NCI-H146 (cell line): ENCODE data around the gene PTX4.
"Not testable (repeated sequence)": the region's sequence is repeated elsewhere in the genome, so short reads cannot be mapped to it uniquely, and the experiment has no call there.

Experiments used
- DNase-seq: peaks from one replicate; lab custom pipeline; 2025; lab: John Stamatoyannopoulos, UW

The PTX4 gene

GRCh38 chr16:1481906-1482835 lies 6.6 kb downstream of the PTX4 start:
- no peak for DNase-seq

DNA sequence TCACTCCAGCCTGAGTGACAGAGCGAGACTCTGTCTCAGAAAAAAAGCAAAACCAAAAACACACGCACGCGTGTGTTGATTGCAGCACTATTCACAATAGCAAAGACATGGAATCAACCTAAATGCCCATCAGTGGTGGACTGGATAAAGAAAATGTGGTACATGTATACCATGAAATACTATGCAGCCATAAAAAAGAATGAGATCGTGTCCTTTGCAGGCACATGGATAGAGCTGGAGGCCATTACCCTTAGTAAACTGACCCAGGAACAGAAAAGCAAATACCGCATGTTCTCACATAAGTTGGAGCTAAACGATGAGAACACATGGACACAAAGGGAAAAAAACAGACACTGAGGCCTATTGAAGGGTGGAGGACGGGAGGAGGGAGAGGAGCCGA lies 9.8 kb downstream of the PTX4 start:
- DNase-seq, result not testable (repeated sequence)

DNA sequence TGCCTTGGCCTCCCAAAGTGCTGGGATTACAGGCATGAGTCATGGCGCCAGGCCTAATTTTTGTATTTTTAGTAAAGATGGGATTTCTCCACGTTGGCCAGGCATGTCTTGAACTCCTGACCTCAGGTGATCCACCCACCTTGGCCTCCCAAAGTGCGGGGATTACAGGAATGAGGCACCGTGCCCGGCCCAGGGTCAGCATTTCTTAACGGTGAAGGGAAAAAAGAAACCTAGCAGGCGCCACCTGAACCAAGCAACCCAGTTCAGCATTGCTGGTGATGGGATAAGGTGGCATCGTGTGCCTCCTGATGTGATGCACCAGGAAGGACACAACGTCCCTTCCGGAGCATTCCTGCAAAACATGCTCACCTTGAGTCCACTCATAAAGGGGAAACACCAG lies 11.7 kb downstream of the PTX4 start:
- no peak for DNase-seq

GRCh38 chr16:1475552-1476114 lies 13.1 kb downstream of the PTX4 start:
- no peak for DNase-seq

DNA sequence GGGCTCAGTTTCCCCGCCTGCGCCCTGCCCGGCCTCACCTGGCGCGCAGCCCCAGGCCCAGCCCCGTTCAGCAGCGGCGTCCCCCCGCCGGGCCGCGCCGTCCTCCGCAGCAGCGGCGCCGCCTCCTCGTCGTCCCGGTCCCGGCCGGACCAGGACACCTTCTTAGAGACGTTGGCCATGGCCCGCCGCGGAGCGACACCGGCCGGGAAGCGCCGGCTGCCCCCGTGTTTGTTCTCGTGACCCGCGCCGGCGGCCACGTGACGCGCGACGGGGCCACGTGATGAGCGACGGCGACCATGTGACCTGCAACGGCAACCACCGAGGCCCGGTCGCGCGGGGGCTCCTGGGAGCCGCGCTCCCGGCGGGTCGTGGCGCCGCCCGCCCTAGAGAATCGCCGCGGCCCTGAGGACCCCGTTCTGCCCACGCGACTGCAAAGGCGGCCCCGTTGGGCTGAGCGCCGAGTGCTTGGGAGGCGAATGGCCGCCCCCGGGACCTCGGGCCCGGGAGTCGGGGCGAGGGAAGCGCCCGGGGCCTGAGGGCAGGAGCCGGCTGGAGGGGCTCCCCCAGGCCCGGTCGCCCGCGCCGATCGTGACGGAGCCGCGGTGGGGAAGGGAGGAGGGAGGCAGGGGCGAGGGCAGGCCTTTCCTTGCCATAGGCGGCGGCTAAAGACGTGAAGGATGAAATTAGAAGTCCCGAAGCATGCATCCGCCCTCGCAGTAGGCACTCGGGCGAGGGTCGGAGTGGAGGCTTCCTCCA lies 13.8 kb downstream of the PTX4 start, which contains the start of gene CLCN7:
CLCN7 (minus strand) TSS at position 233 of the 756 bp plus-strand sequence; CDS start at position 179, 54 bp downstream.
- DNase-seq, result peak; percentile 84

DNA sequence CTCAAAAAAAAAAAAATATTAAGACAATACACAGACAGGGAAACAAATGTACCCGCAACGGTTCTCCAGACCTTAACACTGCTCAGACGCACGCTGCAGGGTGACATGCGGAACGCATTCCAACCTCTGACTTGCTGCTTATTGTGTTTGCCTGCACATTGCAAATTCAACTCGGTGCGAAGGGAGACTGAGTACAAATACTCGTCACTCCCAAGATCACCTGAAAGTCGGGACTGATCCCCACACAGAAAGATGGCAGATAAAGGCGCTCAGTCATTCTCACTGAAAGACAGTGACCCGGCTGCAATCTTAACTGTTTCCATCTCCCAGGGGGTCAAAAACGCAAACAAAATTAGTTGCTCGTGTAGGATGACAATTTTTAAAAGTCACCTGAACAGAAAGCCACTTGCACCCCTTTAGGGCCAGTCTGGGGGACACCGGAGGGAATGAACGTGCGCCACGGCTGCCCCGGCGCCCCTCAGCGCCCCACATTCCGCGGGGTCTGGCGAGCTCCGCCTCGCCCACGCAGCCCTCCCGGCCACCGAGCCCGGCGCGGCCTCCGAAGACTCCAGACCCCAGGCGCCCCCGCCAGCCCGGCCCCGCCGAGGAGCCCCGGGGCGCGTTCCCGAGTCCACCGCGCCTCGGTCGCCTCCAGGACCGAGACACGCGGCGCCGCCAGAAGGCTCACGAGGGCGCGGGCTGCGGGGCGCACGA lies 14.5 kb downstream of the PTX4 start:
- DNase-seq, result no peak

GRCh38 chr16:1472974-1473373 lies 15.8 kb downstream of the PTX4 start:
- DNase-seq, result no peak

GRCh38 chr16:1471569-1472194 lies 17.1 kb downstream of the PTX4 start:
- DNase-seq, result no peak

GRCh38 chr16:1470481-1471251 lies 18.1 kb downstream of the PTX4 start:
- no peak for DNase-seq

DNA sequence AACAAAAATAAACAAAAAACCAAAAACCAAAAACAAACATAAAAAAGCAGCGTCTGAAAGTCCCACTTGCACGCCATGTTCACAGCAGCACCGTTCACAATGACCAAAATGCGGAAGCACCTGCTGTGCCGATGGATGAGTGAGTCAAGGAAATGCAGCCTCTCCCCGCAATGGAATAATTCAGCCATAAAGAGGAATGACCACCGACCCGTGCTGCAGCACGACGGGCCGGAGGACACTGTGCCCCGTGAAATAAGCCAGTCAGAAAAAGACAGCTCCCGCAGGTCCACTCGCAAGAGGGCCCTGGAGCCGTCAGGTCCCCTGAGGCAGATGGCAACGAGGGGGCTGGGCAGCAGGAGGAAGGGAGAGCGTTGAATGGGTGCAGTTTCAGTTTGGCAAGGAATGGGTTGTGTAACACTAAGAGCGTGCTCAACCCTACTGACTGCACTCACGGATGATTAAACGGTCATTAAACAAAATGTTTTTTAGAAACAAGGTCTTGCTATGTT lies 19.0 kb downstream of the PTX4 start:
- DNase-seq, result no peak

DNA sequence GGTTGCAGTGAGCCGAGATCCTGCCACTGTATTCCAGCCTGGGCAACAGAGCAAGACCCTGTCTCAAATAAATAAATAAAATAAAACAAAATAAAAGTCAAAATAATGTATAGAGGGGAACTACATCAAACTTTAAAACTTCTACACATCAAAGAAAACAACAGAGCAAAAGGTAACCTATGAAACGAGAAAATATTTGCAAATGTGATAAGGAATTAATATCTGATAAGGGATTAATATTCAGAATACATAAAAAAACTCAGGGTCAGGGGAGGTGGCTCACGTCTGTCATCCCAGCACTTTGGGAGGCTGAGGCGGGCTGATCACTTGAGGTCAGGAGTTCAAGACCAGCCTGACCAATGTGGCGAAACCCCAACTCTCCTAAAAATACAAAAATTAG lies 19.6 kb downstream of the PTX4 start:
- DNase-seq, result not testable (repeated sequence)

DNA sequence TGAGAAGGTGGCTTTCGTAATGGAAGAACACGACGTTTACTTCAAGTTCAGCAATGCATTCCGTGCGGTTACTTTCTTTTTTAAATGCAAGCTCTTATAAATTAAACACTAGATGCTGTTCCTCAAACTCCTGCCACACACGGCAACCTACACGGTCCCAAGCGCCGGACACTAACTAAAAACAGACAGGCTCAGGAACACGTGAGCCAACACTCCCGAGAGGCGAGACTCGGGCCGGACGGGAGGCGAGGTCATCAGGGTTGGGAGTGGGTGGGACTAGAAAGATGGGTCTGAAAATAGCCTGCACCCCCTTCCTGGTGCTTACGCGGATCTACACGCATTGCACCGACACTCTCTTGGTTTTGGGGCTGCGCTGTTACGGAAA lies 20.3 kb downstream of the PTX4 start:
- no peak for DNase-seq

DNA sequence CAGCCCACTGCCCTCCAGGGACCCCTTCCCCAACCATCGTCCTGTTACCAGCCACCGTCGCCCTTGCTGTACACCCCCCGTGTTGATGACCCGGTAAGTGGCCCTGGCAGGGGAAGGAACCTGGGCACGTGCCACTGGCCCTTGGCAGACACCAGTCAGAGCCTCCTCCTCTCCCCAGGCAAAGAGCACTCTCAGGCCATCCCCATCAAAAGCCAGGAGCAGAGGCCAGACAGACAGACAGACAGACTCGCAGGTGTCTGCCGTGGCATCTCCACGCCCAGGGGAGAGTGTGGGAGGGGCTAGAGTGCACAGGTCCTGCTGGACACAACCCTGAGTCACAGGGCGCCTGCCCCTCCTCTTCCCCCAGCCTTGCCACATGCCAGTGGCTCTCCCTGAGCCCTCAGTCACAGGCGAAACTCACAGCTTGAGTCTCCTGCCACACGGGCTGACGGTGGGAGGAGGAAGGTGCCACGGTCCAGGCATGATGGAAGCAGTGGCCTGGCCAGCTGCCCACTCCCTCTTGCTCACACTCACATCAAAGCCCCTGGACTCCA lies 21.7 kb downstream of the PTX4 start:
- DNase-seq, result no peak

DNA sequence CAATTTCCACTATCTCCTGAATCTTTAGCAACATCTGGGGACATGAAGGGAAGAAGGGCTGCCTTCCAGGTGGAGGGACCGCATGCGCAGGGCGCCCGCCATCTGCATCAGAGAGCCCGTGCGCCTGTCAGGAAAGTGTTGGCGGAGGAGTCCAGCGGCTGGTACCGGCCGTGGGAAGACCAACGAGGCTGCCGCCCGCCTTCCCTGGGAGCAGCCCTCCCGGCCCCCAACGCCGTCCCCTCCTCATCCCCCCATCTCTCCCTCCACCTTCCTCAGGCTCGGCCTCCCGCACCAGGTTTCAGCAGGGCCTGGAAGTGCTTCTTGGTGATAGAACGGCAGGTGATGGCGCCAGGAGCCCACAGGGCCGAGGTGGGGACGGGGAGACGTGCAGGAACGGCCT lies 22.7 kb downstream of the PTX4 start:
- DNase-seq, result no peak

GRCh38 chr16:1465567-1465915 lies 23.2 kb downstream of the PTX4 start:
- DNase-seq, result no peak

DNA sequence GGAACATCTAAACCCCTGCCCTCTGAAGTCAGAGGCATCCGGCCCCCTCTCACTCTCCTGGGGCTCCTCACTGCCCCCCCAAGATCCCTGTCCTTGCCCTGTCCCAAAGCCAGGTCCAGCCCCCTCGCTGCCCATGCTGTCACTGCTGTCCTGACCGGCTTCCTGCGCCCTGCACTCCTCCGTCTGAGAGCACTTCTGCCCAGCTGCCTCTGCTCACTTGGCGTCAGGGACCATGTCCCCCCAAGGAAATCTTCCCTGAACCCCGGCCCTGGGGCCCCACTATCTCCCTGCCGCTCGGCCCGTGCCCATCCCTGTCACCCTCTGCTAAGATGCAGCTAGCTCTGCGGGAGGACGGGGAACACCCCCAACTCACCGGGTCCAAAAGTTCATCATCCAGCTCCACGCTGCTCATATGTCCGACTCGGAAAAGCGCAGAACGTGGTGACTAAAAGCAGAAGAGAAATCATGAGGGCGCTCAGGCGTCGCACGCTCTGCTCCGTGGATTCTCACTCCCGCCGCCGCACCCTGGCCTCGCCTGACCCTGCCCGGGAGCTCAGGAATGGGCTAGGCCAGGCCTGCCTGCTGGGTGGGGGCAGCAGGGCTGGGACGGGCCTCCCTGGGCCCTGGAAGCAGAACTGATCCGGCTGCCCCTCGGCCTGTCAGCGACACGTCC lies 23.7 kb downstream of the PTX4 start:
- DNase-seq, result no peak

- no peak for DNase-seq
These were observed 24.4 kb downstream of the PTX4 start for GRCh38 chr16:1464196-1464893.

GRCh38 chr16:1461146-1461545 lies 27.6 kb downstream of the PTX4 start:
- DNase-seq, result no peak

DNA sequence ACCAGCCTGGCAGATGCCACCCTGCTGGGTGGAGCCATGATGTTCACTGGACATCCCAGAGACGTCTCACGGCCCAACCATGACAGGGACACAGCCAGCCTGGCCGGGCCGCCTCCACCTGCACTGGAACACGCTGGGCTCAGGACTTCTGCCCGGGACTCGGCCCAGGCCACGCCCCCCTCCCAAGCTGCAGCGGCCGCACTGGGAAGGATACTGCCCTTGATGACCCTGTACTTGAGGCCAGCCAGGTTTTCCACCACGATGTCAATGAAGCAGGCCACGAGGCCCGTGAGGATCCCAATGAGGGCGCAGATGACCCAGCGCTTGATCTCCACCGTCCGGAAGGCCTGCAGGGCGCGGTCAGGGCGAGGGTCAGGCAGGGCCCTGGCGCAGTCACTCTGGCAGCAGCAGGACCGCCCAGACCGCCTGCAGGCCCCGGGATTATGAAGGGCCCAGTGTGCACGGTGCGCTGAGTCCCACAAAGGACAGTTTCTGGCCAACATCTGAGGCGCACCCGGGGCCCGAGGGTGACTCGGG lies 28.1 kb downstream of the PTX4 start:
- no peak for DNase-seq
